ENCODE data around the gene ZNF672.

The ZNF672 gene

DNA sequence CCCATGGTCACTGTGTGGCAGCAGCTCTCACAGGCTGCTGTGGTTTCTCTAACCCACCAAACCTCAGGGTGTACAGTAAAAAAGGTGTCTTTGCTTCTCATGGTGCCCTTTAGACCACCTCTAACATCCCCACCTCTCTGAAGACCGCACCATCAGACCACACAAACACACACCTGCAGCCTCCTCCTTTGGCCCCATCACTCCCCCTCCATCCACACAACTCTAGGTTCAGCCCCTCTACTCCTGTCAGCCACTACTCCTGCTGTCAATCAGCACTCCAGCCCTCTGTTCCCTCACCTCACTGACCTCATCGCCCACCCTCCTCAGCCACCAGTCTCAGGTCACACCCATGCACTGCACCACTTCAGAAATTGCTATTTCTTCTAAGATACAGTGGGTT is 13.4 kb downstream of the ZNF672 start:
- Histone ChIP-seq H3K27ac (no peak overlapping the region), H3K4me3 (no peak overlapping the region), H3K9me3 (ENCODE audit: low read depth, low read length) (no peaks in the 10 kb centered on the region), H3K9ac (ENCODE audit: insufficient read length) (no peak overlapping the region), H3K36me3 (ENCODE audit: insufficient read depth, low read length) (peaks cover 77% of the 10 kb centered on the region)
- DNase-seq (ENCODE audit: low read depth, low spot score), result no peak
- TF ChIP-seq FOXP2 (optimal IDR thresholded peaks at IDR 0.05; ENCODE audit: control extremely low read depth, extremely low read length, insufficient read depth) (no peak), EZH2 (IDR thresholded peaks at IDR 0.05) (no peak), POLR2AphosphoS5 (IDR thresholded peaks at IDR 0.05; ENCODE audit: borderline replicate concordance, low read depth, low read length) (no peak)

- H3K27ac ChIP-seq, result no peak overlapping the region
- no peak overlapping the region for H3K4me3 ChIP-seq
- DNase-seq (ENCODE audit: low read depth, low spot score), result no peak
- peaks cover 72% of the 10 kb centered on the region for H3K36me3 ChIP-seq (ENCODE audit: insufficient read depth, low read length)
- no peak overlapping the region for H3K9ac ChIP-seq (ENCODE audit: insufficient read length)
- TF ChIP-seq FOXP2 (optimal IDR thresholded peaks at IDR 0.05; ENCODE audit: control extremely low read depth, extremely low read length, insufficient read depth), result no peak
- no peak for TF ChIP-seq POLR2AphosphoS5 (IDR thresholded peaks at IDR 0.05; ENCODE audit: borderline replicate concordance, low read depth, low read length)
- no peak for TF ChIP-seq EZH2 (IDR thresholded peaks at IDR 0.05)
- H3K9me3 ChIP-seq (ENCODE audit: low read depth, low read length), result no peaks in the 10 kb centered on the region
Observed at GRCh38 chr1:248852481-248853405, 14.7 kb downstream of the ZNF672 start.

- no peak overlapping the region for H3K4me3 ChIP-seq
- H3K9ac ChIP-seq (ENCODE audit: insufficient read length), result no peak overlapping the region
- H3K27ac ChIP-seq, result no peak overlapping the region
- DNase-seq (ENCODE audit: low read depth, low spot score), result no peak
- no peaks in the 10 kb centered on the region for H3K9me3 ChIP-seq (ENCODE audit: low read depth, low read length)
- peaks cover 71% of the 10 kb centered on the region for H3K36me3 ChIP-seq (ENCODE audit: insufficient read depth, low read length)
- TF ChIP-seq EZH2 (IDR thresholded peaks at IDR 0.05), result no peak
- no peak for TF ChIP-seq POLR2AphosphoS5 (IDR thresholded peaks at IDR 0.05; ENCODE audit: borderline replicate concordance, low read depth, low read length)
- no peak for TF ChIP-seq FOXP2 (optimal IDR thresholded peaks at IDR 0.05; ENCODE audit: control extremely low read depth, extremely low read length, insufficient read depth)
Observed at GRCh38 chr1:248853663-248854375, 15.8 kb downstream of the ZNF672 start.

- Histone ChIP-seq H3K4me3 (no peak overlapping the region), H3K9me3 (ENCODE audit: low read depth, low read length) (no peaks in the 10 kb centered on the region), H3K27ac (no peak overlapping the region), H3K9ac (ENCODE audit: insufficient read length) (no peak overlapping the region), H3K36me3 (ENCODE audit: insufficient read depth, low read length) (peaks cover 53% of the 10 kb centered on the region)
- TF ChIP-seq FOXP2 (optimal IDR thresholded peaks at IDR 0.05; ENCODE audit: control extremely low read depth, extremely low read length, insufficient read depth) (no peak), EZH2 (IDR thresholded peaks at IDR 0.05) (no peak), POLR2AphosphoS5 (IDR thresholded peaks at IDR 0.05; ENCODE audit: borderline replicate concordance, low read depth, low read length) (no peak)
- DNase-seq (ENCODE audit: low read depth, low spot score), result no peak
Observed at GRCh38 chr1:248855580-248855979, 17.6 kb downstream of the ZNF672 start.

DNA sequence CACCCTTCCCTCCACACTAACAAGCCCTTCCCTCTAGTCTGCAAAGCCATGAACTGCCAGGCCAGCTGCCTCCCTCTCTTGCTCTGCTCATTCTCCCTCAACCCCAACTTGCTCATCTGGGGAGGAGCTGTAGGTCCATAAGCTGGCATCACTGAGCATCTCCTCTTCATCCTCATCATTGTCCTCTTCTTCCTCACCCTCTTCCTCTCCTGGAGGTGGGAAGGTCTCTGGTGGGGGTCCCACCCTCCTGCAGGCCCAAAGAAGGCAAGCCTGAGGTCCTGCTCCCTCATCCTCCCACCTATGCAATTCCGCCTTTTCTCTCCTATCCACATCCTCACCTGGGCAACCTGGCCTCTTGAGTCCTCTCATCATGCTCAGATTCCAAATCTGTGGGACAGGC is 18.2 kb downstream of the ZNF672 start:
- Histone ChIP-seq H3K4me3 (no peak overlapping the region), H3K36me3 (ENCODE audit: insufficient read depth, low read length) (peaks cover 47% of the 10 kb centered on the region), H3K9me3 (ENCODE audit: low read depth, low read length) (no peaks in the 10 kb centered on the region), H3K27ac (no peak overlapping the region), H3K9ac (ENCODE audit: insufficient read length) (no peak overlapping the region)
- TF ChIP-seq FOXP2 (optimal IDR thresholded peaks at IDR 0.05; ENCODE audit: control extremely low read depth, extremely low read length, insufficient read depth) (no peak), EZH2 (IDR thresholded peaks at IDR 0.05) (no peak), POLR2AphosphoS5 (IDR thresholded peaks at IDR 0.05; ENCODE audit: borderline replicate concordance, low read depth, low read length) (no peak)
- no peak for DNase-seq (ENCODE audit: low read depth, low spot score)

DNA sequence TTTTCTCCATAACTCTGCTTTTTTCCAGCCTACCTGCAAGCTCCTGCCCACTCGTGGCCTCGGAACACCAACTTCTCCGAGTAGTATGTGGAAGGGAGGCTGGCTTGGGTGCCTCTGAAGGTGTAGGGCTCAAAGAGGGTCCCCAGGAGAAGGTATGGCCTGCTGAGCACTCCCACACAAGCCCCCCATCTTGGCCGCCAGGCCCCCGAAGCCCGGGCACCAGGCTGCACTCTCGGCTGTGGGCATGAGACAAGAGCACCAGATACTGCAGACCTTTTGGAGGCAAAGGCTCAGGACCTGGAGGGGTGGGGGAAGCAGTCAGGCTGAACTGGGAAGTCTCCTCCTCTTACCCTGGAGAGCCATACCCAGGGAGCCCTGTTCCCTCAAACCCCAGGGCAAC is 19.2 kb downstream of the ZNF672 start:
- H3K27ac ChIP-seq, result no peak overlapping the region
- DNase-seq (ENCODE audit: low read depth, low spot score), result no peak
- H3K9ac ChIP-seq (ENCODE audit: insufficient read length), result peak overlapping the region; percentile 90
- peaks cover 42% of the 10 kb centered on the region for H3K36me3 ChIP-seq (ENCODE audit: insufficient read depth, low read length)
- TF ChIP-seq EZH2 (IDR thresholded peaks at IDR 0.05) (no peak), POLR2AphosphoS5 (IDR thresholded peaks at IDR 0.05; ENCODE audit: borderline replicate concordance, low read depth, low read length) (no peak), FOXP2 (optimal IDR thresholded peaks at IDR 0.05; ENCODE audit: control extremely low read depth, extremely low read length, insufficient read depth) (no peak)
- no peaks in the 10 kb centered on the region for H3K9me3 ChIP-seq (ENCODE audit: low read depth, low read length)
- peak overlapping the region; percentile 95 for H3K4me3 ChIP-seq

DNA sequence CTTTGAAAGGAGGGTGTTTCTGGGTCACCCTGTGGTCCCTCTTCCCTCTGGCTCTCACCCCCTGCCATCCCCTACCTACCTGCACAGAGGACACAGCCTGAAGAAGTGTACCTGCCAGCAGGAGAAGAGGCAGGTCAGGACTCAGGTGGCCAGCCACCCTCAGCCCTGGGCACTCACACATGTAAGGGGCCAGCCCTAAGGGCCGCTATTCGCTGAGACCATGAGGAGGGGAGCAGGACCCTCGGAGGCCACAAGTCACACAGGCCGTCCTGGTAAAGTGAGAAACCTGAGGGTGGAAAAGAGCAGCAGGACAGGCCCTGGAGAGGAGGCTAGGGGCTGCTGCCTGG is 19.7 kb downstream of the ZNF672 start:
- no peak for DNase-seq (ENCODE audit: low read depth, low spot score)
- Histone ChIP-seq H3K4me3 (peak overlapping the region; percentile 95), H3K36me3 (ENCODE audit: insufficient read depth, low read length) (peaks cover 37% of the 10 kb centered on the region), H3K9ac (ENCODE audit: insufficient read length) (peak overlapping the region; percentile 90), H3K27ac (no peak overlapping the region), H3K9me3 (ENCODE audit: low read depth, low read length) (no peaks in the 10 kb centered on the region)
- TF ChIP-seq EZH2 (IDR thresholded peaks at IDR 0.05) (no peak), POLR2AphosphoS5 (IDR thresholded peaks at IDR 0.05; ENCODE audit: borderline replicate concordance, low read depth, low read length) (peak; percentile 13; the same call in 1 of the 2 replicates)

DNA sequence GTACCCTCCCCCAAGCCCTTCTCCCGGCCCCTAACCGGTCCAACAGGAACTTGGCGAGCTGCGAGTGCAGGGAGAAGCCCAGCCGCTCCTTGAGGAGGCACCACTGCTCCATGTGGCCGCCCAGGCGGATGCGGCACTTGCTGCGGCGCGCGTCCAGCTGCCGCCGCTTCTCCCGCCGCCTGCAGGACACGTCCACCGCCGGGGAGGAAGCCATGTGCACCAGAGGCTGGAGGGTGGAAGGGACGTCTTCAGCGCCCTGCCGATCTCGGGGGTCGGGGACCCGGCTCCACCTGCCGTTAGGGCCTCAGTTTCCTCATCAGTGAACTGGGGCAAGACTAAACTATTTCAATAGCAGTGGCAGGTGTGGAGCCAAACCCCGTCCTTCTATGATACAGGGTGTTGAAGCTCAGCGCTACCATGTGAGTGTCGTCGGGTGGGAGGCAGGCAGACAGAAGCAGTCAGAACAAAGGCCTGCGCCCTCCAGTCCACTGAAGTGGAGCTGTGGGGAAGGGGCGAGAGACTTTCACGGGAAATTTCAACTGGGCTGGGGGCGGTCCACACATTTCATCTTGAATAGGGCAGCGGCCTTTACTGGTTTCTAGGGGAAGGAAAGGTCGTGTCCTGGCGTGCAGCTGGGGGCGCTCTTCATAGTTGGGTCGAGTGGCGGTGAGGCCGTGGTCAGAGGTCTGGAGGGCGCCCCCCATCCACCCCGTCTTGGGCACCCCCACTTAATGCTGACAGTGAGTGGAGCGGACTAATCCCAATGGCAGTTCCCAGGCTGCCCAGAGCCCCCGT is 20.3 kb downstream of the ZNF672 start:
- H3K27ac ChIP-seq, result peak overlapping the region; percentile 75

More for the DNA sequence above, 20.3 kb downstream of the ZNF672 start:
- no peak for DNase-seq (ENCODE audit: low read depth, low spot score)
- TF ChIP-seq FOXP2 (optimal IDR thresholded peaks at IDR 0.05; ENCODE audit: control extremely low read depth, extremely low read length, insufficient read depth), result no peak
- TF ChIP-seq POLR2AphosphoS5 (IDR thresholded peaks at IDR 0.05; ENCODE audit: borderline replicate concordance, low read depth, low read length), result 0 out of 2 replicates have a peak, but pooled peaks have one; percentile 12
- no peak for TF ChIP-seq EZH2 (IDR thresholded peaks at IDR 0.05)
- Histone ChIP-seq H3K4me3 (peak overlapping the region; percentile 95), H3K9ac (ENCODE audit: insufficient read length) (peak overlapping the region; percentile 90), H3K9me3 (ENCODE audit: low read depth, low read length) (no peaks in the 10 kb centered on the region), H3K36me3 (ENCODE audit: insufficient read depth, low read length) (peaks cover 32% of the 10 kb centered on the region)

Measured in SK-N-MC (cell line).